ENCODE results near the gene CETP. TPM values are rescaled to one million over a fixed set of nuclear protein-coding genes. Genes with fewer than 3 reads are reported as not detected.

The CETP gene
- polyA plus RNA-seq, 1 donor (not counting 4 experiments of a cell fraction or from before 2014, with no cell fraction given): not detected

GRCh38 chr16:56988948-56989945, 27.5 kb downstream of the CETP start, which contains the start of gene NLRC5:
NLRC5 (plus strand) TSS chr16:56989557; CDS start chr16:57020713, 31,156 bp downstream.
- no peak for FAIRE-seq
- Histone ChIP-seq H3K9ac (ENCODE audit: control insufficient read depth, extremely low read depth, insufficient read depth, low read length) (peak within 1 kb of the TSS; percentile 83), H3K9me3 (ENCODE audit: control insufficient read depth, low read depth, low read length) (no peaks in the 10 kb centered on the region), H4K20me1 (ENCODE audit: control insufficient read depth, extremely low read depth, insufficient read depth, low read length) (no peaks in the 10 kb centered on the region), H3K4me3 (ENCODE audit: control insufficient read depth in 2 of 3, extremely low read depth in 1 of 3, insufficient read depth in 2 of 3, low read depth in 1 of 3, low read length in 3 of 3) (peak within 1 kb of the TSS; percentile 75 to 87 (median 84)), H3K9me1 (ENCODE audit: control insufficient read depth, extremely low read depth, insufficient read depth, low read length) (no peaks in the 10 kb centered on the region), H3K4me2 (ENCODE audit: control insufficient read depth, extremely low read depth, insufficient read depth, low read depth, low read length) (peak within 1 kb of the TSS; percentile 100), H2AFZ (ENCODE audit: control insufficient read depth, low read length) (peak within 1 kb of the TSS; percentile 94), H3K4me1 (ENCODE audit: control insufficient read depth, extremely low read depth, insufficient read depth, low read length) (peaks cover 39% of the 10 kb centered on the region), H3K79me2 (ENCODE audit: control insufficient read depth, insufficient read depth, low read length) (peaks cover 7% of the 10 kb centered on the region), H3K27ac (ENCODE audit: control insufficient read depth, insufficient read depth, low read length) (peak within 1 kb of the TSS; percentile 61), H3K27me3 (ENCODE audit: control insufficient read depth, extremely low read depth, insufficient read depth, low read length) (no peaks in the 10 kb centered on the region), H3K36me3 (ENCODE audit: control insufficient read depth in 2 of 2, extremely low read depth in 1 of 2, insufficient read depth in 2 of 2, low read length in 2 of 2) (no peaks in the 10 kb centered on the region)
- DNase-seq (ENCODE audit: low read depth, low spot score): no peak
- no peak for TF ChIP-seq EZH2 (IDR thresholded peaks at IDR 0.05; ENCODE audit: low read length)
- TF ChIP-seq, protein P1, sequence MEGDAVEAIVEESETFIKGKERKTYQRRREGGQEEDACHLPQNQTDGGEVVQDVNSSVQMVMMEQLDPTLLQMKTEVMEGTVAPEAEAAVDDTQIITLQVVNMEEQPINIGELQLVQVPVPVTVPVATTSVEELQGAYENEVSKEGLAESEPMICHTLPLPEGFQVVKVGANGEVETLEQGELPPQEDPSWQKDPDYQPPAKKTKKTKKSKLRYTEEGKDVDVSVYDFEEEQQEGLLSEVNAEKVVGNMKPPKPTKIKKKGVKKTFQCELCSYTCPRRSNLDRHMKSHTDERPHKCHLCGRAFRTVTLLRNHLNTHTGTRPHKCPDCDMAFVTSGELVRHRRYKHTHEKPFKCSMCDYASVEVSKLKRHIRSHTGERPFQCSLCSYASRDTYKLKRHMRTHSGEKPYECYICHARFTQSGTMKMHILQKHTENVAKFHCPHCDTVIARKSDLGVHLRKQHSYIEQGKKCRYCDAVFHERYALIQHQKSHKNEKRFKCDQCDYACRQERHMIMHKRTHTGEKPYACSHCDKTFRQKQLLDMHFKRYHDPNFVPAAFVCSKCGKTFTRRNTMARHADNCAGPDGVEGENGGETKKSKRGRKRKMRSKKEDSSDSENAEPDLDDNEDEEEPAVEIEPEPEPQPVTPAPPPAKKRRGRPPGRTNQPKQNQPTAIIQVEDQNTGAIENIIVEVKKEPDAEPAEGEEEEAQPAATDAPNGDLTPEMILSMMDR (optimal IDR thresholded peaks at IDR 0.05 in 1 of 3, IDR thresholded peaks at IDR 0.05 in 1 of 3, conservative IDR thresholded peaks at IDR 0.05 in 1 of 3; ENCODE audit: extremely low read depth in 1 of 3, insufficient read depth in 2 of 3, low read length in 3 of 3): no peak
- dilution Hi-C loops (cut with MboI; ENCODE audit: extremely low pct_ligation_motif_present, low sequenced_read_pairs): no loop called here

GRCh38 chr16:56989988-56990387, 28.2 kb downstream of the CETP start:
- no peaks in the 10 kb centered on the region for H3K9me1 ChIP-seq (ENCODE audit: control insufficient read depth, extremely low read depth, insufficient read depth, low read length)
- FAIRE-seq (no peak), DNase-seq (ENCODE audit: low read depth, low spot score) (no peak)
- dilution Hi-C loops (cut with MboI; ENCODE audit: extremely low pct_ligation_motif_present, low sequenced_read_pairs): no loop called here
- H3K4me3 ChIP-seq (ENCODE audit: control insufficient read depth in 2 of 3, extremely low read depth in 1 of 3, insufficient read depth in 2 of 3, low read depth in 1 of 3, low read length in 3 of 3): peak overlapping the region; percentile 75 to 87 (median 84)
- H3K27me3 ChIP-seq (ENCODE audit: control insufficient read depth, extremely low read depth, insufficient read depth, low read length): no peaks in the 10 kb centered on the region
- peaks cover 7% of the 10 kb centered on the region for H3K79me2 ChIP-seq (ENCODE audit: control insufficient read depth, insufficient read depth, low read length)
- peak overlapping the region; percentile 100 for H3K4me2 ChIP-seq (ENCODE audit: control insufficient read depth, extremely low read depth, insufficient read depth, low read depth, low read length)
- peak overlapping the region; percentile 61 for H3K27ac ChIP-seq (ENCODE audit: control insufficient read depth, insufficient read depth, low read length)
- H3K9me3 ChIP-seq (ENCODE audit: control insufficient read depth, low read depth, low read length): no peaks in the 10 kb centered on the region
- peaks cover 39% of the 10 kb centered on the region for H3K4me1 ChIP-seq (ENCODE audit: control insufficient read depth, extremely low read depth, insufficient read depth, low read length)
- no peaks in the 10 kb centered on the region for H4K20me1 ChIP-seq (ENCODE audit: control insufficient read depth, extremely low read depth, insufficient read depth, low read length)
- no peaks in the 10 kb centered on the region for H3K36me3 ChIP-seq (ENCODE audit: control insufficient read depth in 2 of 2, extremely low read depth in 1 of 2, insufficient read depth in 2 of 2, low read length in 2 of 2)
- no peak for TF ChIP-seq EZH2 (IDR thresholded peaks at IDR 0.05; ENCODE audit: low read length)
- TF ChIP-seq, protein P1 (optimal IDR thresholded peaks at IDR 0.05 in 1 of 3, IDR thresholded peaks at IDR 0.05 in 1 of 3, conservative IDR thresholded peaks at IDR 0.05 in 1 of 3; ENCODE audit: extremely low read depth in 1 of 3, insufficient read depth in 2 of 3, low read length in 3 of 3): no peak
- H2AFZ ChIP-seq (ENCODE audit: control insufficient read depth, low read length): peak overlapping the region; percentile 94
- peak overlapping the region; percentile 83 for H3K9ac ChIP-seq (ENCODE audit: control insufficient read depth, extremely low read depth, insufficient read depth, low read length)
